Measurements from ENCODE around the gene RANBP3. TPM values are rescaled to one million over a fixed set of nuclear protein-coding genes. Genes with fewer than 3 reads are reported as not detected.
"Not testable (repeated sequence)": the region's sequence is repeated elsewhere in the genome, so short reads cannot be mapped to it uniquely, and the experiment has no call there.

The RANBP3 gene
- total RNA-seq, 1 donor from 2014 or later: 105 TPM

DNA sequence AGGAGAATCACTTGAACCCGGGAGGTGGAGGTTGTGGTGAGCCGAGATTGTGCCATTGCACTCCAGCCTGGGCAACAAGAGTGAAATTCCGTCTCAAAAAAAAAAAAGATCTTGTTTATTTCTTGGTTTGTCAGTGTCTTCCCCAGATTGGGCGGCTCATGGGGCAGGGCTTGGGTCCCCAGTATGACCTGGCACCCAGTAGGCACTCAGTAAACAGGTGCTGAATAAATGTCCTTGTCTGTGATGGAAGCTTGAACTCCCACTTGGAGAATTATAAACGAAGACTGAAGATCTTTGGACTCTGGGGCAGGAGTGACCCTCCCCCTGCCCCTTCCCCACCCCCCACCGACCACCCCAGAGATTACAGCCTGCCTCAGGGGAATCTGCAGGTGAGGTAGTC lies 97.7 kb downstream of the RANBP3 start:
- Mint-ChIP-seq H3K27me3 (peaks cover 8% of the 10 kb centered on the region), H3K9me3 (no peaks in the 10 kb centered on the region), H3K27ac (no peak overlapping the region), H3K4me3 (no peak overlapping the region), H3K4me1 (no peaks in the 10 kb centered on the region), H3K36me3 (ENCODE audit: low read depth) (no peaks in the 10 kb centered on the region)
- intact Hi-C loops (cut with micrococcal nuclease): no loop called here
- no peak for DNase-seq

DNA sequence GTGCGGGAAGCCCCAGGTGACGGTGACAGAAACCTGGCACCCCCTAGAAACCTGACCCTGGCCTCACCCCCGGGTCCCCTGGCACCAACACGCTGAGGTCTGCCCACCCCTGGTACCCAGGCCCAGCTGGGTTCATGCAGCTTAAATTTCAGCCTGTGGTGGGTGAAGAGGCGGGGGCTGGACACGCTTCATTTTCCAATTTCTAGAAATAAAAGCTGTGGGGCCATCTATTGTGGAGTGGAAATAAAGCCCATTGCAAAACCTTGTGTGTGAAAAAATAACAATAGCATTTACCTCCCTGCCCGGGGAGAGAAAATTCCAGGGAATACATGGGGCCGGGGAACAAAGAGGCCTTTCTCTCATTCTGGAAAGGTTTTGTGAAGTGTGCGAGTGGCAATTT lies 100.1 kb downstream of the RANBP3 start:
- intact Hi-C loops (cut with micrococcal nuclease): no loop called here
- Mint-ChIP-seq H3K36me3 (ENCODE audit: low read depth) (no peaks in the 10 kb centered on the region), H3K4me3 (no peak overlapping the region), H3K27ac (no peak overlapping the region), H3K9me3 (no peaks in the 10 kb centered on the region), H3K4me1 (no peaks in the 10 kb centered on the region), H3K27me3 (peaks cover 6% of the 10 kb centered on the region)
- DNase-seq: no peak

DNA sequence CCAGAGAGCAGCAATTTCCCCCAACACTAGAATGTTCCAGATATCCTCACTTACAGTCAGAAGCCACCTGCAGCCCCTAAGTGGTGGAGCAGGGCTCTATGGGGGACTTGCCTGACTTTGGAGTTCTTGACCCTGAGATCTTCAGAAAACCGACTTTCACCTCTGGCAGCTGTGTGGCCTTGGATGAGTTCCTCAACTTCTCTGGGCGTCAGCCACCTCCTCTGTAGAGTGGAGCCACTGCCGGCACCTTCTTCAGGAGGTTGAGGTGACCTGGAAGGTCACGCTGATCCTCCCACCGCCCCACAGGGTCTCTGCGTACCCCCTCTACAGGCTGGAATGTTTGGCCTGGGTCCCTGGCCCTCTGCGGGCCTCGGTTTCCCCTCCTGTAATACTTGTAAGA lies 100.5 kb downstream of the RANBP3 start:
- Mint-ChIP-seq H3K9me3 (no peaks in the 10 kb centered on the region), H3K27me3 (peaks cover 4% of the 10 kb centered on the region), H3K27ac (no peak overlapping the region), H3K36me3 (ENCODE audit: low read depth) (no peaks in the 10 kb centered on the region), H3K4me1 (no peaks in the 10 kb centered on the region), H3K4me3 (no peak overlapping the region)
- DNase-seq: no peak
- intact Hi-C loops (cut with micrococcal nuclease): no loop called here

DNA sequence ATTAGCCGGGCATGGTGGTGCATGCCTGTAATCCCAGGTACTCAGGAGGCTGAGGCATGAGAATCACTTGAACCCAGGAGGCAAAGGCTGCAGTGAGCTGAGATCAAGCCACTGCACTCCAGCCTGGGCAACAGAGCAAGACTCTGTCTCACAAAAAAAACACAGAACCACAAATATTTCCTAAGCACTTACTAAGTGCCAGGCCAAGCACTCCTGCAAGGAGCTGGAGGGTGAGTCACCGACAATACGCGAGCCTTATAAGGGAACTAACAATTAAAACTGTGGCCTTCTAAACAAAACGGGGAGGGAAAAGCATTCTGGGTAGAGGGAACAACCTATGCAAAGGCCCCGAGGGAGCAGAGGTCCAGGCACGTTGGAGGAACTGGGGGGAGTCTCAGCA lies 103.4 kb downstream of the RANBP3 start:
- H3K36me3 Mint-ChIP-seq (ENCODE audit: low read depth); H3K4me1 Mint-ChIP-seq; H3K9me3 Mint-ChIP-seq; H3K27ac Mint-ChIP-seq; DNase-seq; intact Hi-C loops (cut with micrococcal nuclease); H3K27me3 Mint-ChIP-seq; H3K4me3 Mint-ChIP-seq: not testable (repeated sequence)

DNA sequence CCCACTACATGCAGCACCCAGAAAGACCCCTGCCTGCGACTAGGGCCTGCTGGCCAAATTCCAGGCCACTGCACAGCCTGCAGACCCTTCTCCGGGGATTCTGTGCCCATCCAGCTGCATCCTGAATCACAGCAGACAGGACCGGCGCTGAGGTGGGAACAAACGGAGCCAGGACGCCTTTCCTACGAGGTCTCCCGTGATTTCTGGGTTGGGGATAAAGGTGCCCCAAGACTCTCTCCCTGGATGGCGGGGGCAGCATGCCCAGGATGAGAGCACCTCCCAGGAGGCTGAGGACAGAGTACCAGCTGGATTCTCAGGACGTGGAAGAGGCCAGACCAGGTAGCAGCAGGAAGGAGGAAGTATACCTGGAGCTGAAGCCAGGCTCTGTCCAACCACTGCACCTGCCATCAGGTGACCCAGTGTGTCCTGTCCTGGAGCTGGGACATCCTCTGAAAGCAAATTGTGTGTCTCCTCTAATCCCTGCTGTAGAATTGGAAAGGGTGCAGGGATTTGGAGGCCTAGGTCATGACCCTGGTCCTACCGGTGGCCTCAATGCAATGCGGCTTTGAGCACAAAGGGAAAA lies 104.2 kb downstream of the RANBP3 start:
- H3K4me1 Mint-ChIP-seq: no peaks in the 10 kb centered on the region
- H3K36me3 Mint-ChIP-seq (ENCODE audit: low read depth): no peaks in the 10 kb centered on the region
- H3K27me3 Mint-ChIP-seq: no peaks in the 10 kb centered on the region
- intact Hi-C loops (cut with micrococcal nuclease): no loop called here
- no peak for DNase-seq
- H3K4me3 Mint-ChIP-seq: no peak overlapping the region
- H3K9me3 Mint-ChIP-seq: no peaks in the 10 kb centered on the region
- H3K27ac Mint-ChIP-seq: no peak overlapping the region

DNA sequence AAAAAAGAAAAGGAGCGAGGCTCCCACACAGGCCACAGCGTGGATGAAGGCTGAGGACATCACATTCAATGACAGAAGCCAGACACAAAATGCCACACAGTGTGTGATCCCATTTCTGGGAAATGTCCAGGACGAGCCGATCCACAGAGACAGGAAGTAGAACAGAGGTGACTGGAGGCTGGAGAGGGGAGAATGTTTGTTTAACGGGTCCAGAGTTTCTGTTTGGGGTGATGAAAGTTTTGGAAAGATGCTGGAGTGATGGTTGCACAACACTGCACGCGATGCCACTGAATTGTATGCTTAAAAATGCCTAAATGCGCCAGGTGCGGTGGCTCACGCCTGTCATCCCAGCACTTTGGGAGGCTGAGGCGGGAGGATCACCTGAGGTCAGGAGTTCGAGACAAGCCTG lies 107.0 kb downstream of the RANBP3 start:
- intact Hi-C loops (cut with micrococcal nuclease): no loop called here
- no peaks in the 10 kb centered on the region for H3K9me3 Mint-ChIP-seq
- H3K36me3 Mint-ChIP-seq (ENCODE audit: low read depth): no peaks in the 10 kb centered on the region
- no peaks in the 10 kb centered on the region for H3K27me3 Mint-ChIP-seq
- H3K27ac Mint-ChIP-seq: no peak overlapping the region
- H3K4me1 Mint-ChIP-seq: no peaks in the 10 kb centered on the region
- no peak for DNase-seq
- H3K4me3 Mint-ChIP-seq: no peak overlapping the region

DNA sequence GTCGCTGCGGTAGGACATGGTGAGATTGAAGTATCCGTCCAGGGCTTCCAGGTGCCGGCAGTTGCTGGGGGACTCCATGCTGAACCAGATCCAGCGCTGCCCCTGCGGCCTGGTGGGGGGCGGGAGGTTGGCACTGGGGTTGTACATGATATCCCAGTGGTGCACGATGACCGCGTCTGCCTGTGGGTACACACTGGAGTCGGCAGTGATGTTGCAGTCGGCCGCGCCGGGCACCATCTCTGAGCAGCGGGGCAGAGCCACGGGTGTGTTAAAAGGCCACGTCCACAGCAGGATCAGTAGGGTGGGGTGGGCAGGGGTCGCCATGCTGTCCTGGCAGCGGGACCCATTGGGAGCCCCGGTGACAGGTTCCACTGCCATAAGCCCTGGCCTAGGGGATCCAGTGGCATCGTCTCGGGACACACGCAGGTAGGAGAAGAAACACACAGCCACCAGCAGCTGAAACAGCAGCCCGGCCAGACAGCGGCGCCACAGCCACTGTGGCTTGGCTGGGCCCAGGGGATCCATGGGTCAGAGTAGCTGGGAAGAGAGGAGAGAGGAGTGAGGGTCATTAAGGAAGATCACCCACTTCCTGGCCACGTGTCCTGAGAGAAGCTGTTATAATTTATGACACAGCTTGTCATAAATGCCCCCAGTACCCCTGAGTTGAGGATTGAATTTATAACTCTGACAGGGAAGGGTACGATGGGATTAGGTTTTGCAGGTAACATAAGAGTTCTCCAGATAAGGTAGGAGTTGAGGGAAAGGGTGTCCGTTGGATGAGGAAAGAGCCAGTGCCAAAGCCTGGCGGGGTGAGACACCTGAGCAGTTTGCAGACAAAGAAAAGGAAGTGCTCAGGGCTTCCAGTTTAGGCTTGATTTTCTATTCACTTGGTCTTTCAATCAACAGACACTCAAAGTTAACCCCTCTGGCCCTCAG lies 110.5 kb downstream of the RANBP3 start:
- H3K27me3 Mint-ChIP-seq: no peaks in the 10 kb centered on the region
- no peak overlapping the region for H3K4me3 Mint-ChIP-seq
- no peaks in the 10 kb centered on the region for H3K9me3 Mint-ChIP-seq
- no peaks in the 10 kb centered on the region for H3K36me3 Mint-ChIP-seq (ENCODE audit: low read depth)
- intact Hi-C loops (cut with micrococcal nuclease): no loop called here
- no peaks in the 10 kb centered on the region for H3K4me1 Mint-ChIP-seq
- DNase-seq: no peak
- H3K27ac Mint-ChIP-seq: no peak overlapping the region

Other genes with a start within 250 kb of the RANBP3 start
- 6.7 and 7.5 TPM in 2 replicates for gene PRR22, start 193.4 kb downstream of the RANBP3 start, total RNA-seq
- 85.8 and 89.8 TPM in 2 replicates for gene DUS3L, start 187.0 kb downstream of the RANBP3 start, total RNA-seq
- 0.47 and 0.61 TPM in 2 replicates for gene NRTN, start 173.1 kb downstream of the RANBP3 start, total RNA-seq
- not detected in 2 replicates for gene FUT6, start 138.4 kb downstream of the RANBP3 start, total RNA-seq
- gene FUT3, start 126.7 kb downstream of the RANBP3 start, total RNA-seq: not detected in 2 replicates
- not detected in 2 replicates for gene FUT5, start 107.6 kb downstream of the RANBP3 start, total RNA-seq
- gene NDUFA11, start 74.3 kb downstream of the RANBP3 start, total RNA-seq: 237 and 251 TPM in 2 replicates
- gene VMAC, start 73.3 kb downstream of the RANBP3 start, total RNA-seq: 2.7 and 3.2 TPM in 2 replicates
- 4.0 and 4.1 TPM in 2 replicates for gene CAPS, start 63.9 kb downstream of the RANBP3 start, total RNA-seq
- 10.5 and 10.7 TPM in 2 replicates for gene RFX2, start 132.4 kb upstream of the RANBP3 start, total RNA-seq
- gene ACSBG2, start 157.5 kb upstream of the RANBP3 start, total RNA-seq: not detected in 2 replicates

Measured in activated CD4-positive, alpha-beta T cell treated with anti-CD3 and anti-CD28 coated beads, Interleukin-2, amount 10 ng/mL, durations not matched to agents 24 days and 14 days (primary cell).